HG02798 (cell line): ENCODE measurements around the gene IP6K3.

Experiments
- ATAC-seq: cut with Tn5 transposase; IDR thresholded peaks from one replicate; pipeline ENCODE4 v1.9.1; 2021; ENCODE audit warnings: mild to moderate bottlenecking; ENCODE audit not compliant: unreplicated experiment, poor library complexity

The IP6K3 gene

DNA sequence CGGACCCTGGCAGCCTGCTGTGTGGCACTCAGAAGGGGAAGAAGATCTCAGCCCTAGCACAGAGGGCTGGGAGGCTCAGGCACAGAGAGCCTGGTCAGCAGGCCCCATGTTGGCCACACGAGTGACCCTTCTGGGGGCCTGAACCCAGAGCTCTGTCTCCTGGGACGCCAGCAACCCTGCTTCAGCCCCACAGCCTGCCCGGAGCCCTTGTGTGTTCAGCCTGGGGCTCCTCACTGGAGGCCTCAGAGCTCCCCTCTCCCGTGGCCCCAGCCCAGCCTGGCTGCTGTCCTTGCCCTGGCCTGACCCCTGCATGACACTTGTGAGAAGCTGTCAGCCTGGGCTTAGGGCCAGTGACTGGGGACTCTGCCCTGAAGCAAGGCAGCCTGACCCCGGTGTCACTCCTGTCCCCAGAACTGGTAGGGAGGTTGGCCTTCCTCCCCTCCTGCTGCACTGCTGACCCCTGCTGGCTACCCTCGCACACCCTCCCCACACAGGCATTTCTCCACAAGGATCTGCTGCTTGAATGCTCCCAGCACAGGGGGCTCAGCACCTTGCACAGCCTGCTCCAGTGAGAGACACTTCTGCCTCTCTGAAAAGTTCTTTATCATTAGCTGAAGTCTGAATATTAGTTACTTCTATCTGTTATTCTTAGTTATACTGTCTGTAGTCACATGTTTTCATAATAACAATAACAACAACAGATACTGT lies 15.4 kb upstream of the IP6K3 start:
- no peak for ATAC-seq

DNA sequence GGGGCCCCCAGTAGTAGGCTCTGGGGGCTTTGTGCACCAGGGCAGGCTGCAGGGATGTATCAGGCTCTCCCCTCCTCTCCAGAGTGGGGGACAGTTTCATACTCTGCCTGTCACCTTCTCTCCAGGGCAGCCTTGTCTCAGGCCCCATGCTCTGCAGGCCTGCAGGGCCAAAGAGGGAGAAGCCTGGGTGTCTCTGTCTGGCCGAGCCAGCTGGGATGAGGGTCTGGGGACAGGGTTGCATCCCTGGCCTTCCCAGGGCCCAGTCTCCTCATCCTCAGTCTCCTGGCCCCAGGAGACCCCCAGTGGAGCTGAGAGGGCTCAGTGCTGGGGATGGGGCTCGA lies 14.8 kb upstream of the IP6K3 start:
- no peak for ATAC-seq

DNA sequence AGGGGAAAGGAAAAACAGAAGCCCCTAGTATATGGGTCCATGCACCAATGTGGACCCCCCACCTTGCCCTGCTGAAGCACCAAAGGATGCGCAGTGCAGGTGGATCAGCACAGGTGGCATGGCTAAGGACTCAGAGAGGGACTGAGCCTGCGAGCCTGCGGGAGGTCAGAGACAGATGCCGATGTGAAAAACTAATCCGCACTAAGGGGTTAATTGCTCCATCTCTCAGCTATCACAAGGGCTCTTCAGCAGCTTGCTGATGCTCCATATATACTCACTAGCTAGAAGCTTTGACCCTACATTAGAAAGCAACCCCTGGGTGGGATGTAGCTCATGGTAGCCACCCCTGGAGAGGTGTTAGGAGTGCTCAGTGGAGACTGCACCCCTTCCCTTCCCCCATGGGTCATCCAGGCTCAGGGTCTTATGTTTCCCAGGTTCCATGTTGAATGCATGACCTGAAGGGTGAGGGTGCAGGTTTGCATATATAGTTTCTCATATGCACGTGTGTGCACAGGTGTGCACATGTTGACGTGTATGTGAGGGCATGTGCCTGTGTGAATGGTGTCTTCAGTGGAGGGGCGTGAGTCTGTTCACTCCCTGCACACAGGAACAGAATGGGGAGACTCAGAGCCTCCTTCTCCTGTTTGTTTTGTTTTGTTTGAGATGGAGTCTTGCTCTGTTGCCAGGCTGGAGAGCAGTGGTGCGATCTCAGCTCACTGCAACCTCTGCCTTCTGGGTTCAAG lies 13.4 kb upstream of the IP6K3 start:
- no peak for ATAC-seq

- no peak for ATAC-seq
Measured at GRCh38 chr6:33758815-33759216, 12.1 kb upstream of the IP6K3 start.

- ATAC-seq = no peak
Measured at GRCh38 chr6:33757906-33758305, 11.2 kb upstream of the IP6K3 start.

DNA sequence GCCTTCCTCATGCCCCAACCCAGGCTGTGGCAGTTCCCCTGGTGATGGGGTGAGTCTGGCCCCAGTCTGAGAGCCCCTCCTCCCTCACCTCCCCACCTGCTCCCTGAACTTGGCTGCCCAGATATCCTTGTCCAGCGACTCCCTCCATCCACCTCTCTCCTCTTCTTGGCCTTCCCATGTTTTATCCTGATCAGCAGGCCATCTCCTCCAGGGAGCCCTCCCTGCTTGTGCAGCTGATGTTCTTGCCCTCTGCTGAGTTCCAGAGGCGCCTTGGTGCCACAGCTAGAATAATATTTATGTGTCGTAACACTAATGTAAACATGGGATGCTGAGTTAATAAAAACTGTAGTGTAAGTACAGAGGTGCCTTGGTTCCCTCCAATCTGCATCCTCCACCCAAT lies 10.4 kb upstream of the IP6K3 start:
- ATAC-seq = no peak

DNA sequence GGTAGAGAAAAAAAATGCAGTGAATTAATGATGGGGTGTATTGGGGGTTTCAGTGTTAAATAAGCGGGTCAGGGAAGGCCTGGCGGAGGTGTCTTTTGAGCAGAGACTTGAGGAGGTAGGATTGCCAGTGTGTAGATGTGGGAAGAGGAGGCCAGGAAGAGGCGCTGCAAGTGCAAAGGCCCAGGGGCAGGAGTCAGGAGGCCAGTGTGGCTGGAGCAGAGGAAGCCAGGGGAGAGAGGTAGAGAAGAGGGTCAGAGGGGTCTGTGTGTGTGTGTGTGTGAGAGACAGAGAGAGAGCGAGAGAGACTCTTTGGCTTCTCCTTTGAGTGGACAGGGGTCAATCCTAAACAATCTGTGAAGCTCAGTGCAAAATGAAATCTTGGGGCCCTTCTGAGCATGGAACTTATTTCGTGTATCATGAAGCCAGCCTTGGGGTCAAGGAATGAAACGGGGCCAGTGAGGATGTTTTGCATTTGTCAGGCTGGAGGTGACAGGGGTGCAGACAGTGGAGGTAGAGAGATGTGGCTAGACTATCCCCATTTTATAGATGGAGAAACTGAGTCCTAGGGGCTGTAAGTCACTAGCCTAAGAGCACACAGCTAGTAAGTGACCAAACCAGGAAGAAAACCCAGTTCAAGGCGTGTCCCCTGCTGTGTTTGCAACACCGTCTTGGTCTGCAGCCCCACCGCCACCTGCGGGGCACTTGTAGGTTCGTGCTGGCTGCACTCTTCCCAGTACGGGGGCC lies 9.7 kb upstream of the IP6K3 start:
- ATAC-seq = no peak

DNA sequence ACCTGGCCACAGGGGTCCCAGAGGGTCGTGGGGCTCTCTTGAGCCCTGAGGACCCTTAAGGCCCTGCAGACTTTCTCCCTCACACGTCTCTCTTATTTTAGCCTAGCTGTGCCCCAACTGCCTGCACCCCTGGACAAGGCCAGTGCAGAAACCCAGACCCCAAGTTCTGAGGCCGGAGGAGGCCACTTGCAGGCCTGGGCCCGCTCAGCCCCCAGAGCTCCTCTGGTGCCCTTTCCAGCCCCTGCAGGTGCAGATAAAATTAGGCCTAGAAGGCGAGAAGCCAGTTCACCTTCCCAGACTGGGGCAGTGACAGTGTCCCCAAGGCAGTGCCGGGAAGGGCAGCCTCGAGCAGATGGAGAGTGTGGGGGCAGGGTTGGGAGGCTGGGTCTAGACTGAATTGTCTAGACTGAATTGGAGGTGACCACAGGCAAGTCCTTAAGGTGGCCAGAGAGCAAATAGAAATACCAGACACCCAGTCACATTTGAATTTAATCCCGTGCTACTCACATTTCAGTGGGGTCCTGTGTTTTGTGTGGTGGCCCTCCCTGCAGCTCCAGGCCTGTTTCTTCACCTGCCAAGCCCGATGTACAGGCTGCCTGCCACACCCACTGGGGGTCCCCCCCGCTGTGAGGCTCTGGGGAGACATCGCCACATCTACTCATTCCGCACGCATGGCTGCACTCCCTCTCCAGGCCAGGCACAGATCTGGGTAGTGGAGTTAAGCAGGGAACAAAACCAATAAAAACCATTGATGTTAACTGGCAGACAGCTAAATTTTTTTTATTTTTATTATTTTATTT lies 8.6 kb upstream of the IP6K3 start:
- ATAC-seq = no peak

- ATAC-seq = no peak
Measured at GRCh38 chr6:33754222-33754621, 7.5 kb upstream of the IP6K3 start.

DNA sequence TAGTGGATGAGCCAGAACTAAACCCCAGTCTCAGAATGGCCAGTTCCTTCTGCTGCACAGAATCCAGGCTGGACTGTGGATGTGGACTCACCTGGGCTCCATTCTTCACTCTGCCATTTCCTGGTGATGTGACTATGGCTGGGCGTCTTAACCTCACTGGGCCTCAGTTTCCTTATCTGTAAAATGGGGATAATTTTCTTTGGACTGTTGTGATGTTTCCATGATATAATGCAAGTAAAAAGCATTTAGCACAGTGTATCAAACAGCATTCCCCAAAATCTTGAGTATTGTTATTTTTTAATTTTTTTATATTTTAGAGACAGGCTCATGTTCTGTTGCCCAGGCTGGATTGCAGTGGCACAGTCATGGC lies 5.9 kb upstream of the IP6K3 start:
- ATAC-seq = no peak

- ATAC-seq = no peak
Measured at GRCh38 chr6:33751771-33752645, 5.3 kb upstream of the IP6K3 start.

DNA sequence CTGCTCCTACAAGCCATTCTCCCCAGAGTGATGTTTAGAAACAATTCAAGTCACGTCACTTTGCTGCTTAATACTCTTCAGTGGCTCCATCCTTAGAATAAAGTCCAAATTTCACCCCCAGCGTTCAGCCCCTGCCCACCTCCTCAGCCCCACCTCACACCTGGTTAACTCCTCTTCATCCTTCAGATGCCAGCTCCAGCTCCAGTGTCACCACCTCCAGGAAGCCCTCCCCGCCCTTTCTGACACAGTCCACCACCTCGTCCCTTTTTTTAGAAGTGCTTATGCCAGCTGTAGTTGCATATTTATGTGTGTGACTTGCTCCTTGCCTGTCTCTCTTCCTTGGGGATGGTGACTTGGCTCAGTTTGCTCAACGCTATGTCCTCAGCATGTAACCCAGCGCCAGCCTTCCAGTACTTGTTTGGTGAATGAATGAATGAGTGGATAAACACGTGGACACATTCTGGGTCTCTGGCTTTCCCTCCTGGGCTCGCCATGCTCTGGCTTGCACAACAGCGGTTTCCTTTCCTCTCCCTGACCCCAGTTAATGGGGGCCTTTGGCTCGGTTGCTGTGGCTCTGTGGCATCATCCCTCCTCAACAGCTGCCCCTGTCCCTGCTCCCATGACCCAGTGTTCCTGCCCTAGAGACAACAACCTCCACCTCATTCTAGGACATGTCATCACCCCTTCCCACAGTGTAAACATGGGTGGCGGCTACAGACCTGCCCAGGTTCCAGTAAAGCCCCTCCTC lies 3.7 kb upstream of the IP6K3 start:
- ATAC-seq = no peak

DNA sequence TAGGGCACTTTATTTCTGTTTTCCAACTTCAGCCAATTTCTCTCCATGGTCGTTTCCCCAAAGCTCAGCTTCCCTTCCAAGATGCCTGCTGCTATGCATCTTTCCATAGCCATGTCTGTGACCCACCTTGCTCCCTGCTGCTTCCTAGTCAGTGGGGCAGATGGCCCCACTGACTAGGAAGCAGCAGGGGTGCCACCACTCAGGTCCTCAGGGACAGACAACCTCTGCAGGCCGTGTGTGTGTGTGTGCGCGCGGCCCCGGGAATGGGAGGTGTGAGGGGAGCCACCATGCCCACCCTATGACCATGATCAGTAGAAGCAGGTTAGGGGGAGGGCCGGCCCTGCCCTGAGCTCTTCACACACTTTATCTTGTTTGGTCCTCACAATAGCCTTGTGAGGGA lies 2.7 kb upstream of the IP6K3 start:
- ATAC-seq = no peak

DNA sequence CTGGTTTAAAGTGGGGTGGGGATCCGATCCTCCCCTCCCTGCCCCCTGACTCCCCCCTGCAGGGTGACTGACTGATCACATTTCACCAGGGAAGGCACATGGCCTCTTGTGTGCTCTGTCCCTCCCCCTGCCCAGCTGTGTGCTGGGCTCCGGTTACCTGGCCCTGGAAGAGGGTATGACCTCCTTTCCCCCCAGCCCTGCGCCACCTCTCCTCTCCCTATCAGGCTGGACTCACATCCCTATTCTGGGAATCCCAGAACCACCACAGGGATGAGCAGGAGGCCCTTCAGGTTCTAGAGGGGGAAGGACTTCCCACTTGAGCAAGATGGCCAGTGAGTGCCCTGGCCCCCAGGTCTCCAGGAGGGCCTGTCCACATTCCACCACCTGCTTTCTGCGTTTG lies 2.1 kb upstream of the IP6K3 start:
- ATAC-seq = no peak

- ATAC-seq = no peak
Measured at GRCh38 chr6:33747823-33748222, 1.1 kb upstream of the IP6K3 start.

GRCh38 chr6:33746036-33746600 lies 587 bp downstream of the IP6K3 start:
- no peak for ATAC-seq

GRCh38 chr6:33745548-33745947 lies 1.2 kb downstream of the IP6K3 start:
- ATAC-seq = no peak

GRCh38 chr6:33744895-33745546 lies 1.7 kb downstream of the IP6K3 start:
- no peak for ATAC-seq
